GM12875 (cell line): ENCODE measurements around the gene SLC9A3.

Experiments
- H3K4me3 ChIP-seq: one replicate; pipeline ENCODE4 v1.5.1; 2011; ENCODE audit warnings: low read depth, low read length, control low read depth
- CTCF ChIP-seq: IDR thresholded peaks from 2 replicates; pipeline ENCODE4 v1.5.1; 2011; ENCODE audit warnings: low read depth, mild to moderate bottlenecking, control low read depth, inconsistent platforms, low read length, moderate library complexity, borderline replicate concordance; ENCODE audit not compliant: insufficient read depth

SLC9A3 gene

DNA sequence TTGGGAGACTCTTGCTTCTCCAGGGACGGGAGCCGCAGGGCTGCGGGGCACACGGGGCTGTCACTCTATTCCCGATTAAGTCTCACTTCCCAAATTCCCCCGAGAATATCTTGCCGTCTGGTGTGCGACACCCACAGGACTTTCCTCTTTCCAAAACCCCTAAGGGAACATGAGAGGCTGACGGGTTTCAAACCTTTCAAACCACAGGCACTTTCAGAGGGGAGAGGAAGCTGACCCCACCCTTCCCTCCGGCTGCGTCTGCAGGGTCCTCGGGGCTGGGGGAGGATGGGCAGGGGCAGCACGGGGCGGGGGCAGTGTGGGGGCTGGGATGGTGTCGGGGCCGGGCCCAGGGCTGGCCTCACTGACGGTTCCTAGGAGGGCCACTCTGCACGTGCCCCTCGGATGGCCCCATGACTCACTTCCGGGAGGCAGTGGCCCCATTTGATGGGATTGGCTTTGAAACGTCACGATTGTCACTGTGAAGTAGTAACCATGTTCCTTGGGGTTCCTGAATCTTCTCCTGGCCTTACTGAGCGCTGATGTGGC lies 38.2 kb downstream of the SLC9A3 start:
- H3K4me3 ChIP-seq = no peak overlapping the region
- no peak for TF ChIP-seq CTCF

GRCh38 chr5:485113-485945 lies 38.9 kb downstream of the SLC9A3 start:
- TF ChIP-seq CTCF = no peak
- H3K4me3 ChIP-seq = no peak overlapping the region

DNA sequence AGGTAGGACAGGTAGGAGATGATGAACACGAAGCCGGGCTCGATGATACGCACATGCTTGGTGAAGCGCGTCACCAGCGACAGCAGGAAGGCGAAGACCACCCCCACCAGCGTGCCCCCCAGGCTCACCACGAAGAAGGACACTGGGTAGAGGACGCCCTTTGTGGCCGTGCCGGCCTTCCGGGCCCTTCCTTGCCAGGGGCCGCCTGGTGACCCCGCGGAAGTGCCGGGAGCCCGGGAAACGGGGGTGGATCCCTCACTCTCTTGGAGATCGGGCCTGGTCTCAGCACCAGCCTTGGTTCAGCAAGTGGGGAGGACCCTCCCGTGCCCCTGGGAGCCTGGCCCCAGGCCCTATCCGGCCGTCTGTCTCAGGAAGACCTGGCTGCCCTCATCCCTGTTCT lies 39.7 kb downstream of the SLC9A3 start:
- TF ChIP-seq CTCF = no peak
- no peak overlapping the region for H3K4me3 ChIP-seq

DNA sequence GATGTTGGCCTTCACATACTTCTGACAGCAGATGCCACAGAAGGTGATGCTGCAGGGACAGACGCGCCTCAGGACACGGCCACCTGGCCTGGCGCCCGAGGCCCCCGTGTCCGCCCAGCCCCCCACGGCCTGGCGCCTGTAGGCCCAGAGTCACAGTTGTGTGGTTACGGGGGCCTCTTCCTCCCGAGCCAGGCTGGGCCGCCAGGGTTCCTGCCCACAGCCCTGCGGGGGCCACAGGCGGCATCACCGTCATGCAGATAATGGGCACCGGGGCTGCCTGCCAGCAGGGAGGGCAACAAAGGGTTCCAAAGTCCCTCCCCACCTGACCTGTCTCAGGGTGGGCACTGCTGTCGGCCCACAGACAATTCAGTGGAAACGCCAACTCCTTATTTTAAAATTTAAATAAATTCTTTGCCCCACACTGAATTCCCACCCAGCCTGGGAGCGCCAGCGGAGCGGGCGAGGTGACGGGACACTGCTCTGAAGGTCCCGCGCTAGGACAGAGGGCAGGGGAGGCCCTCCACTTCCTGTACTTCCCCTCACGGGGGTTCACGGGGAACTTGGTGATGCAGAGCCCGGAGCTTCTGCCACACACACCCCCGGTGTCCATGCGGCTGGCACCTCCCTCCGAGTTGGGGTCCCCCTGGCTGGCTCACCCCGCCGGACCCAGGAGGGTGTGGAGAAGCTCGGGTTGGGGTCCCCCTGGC lies 40.7 kb downstream of the SLC9A3 start:
- no peak for TF ChIP-seq CTCF
- H3K4me3 ChIP-seq = no peak overlapping the region

GRCh38 chr5:483011-483410 lies 41.2 kb downstream of the SLC9A3 start:
- TF ChIP-seq CTCF = no peak
- H3K4me3 ChIP-seq = no peak overlapping the region

DNA sequence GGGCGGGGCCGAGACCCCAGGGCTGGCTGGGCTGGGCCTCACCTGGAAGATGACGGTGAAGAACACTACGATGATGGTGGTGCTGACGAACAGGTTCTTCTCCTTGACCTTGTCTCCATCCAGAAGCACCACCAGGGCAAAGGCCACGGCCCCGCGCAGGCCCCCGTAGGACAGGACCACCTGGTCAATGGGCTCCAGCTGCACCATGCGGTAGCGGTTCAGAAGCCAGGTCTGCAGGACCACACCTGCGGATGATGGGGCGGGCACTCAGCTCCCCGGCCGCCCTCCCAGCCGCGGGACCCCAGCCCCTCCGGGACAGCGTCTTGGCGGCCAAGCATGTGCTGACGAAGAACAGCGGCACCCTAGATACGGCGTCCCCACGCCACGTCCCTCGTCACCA lies 41.7 kb downstream of the SLC9A3 start:
- H3K4me3 ChIP-seq = no peak overlapping the region
- TF ChIP-seq CTCF = no peak
